Colonic mucosa (tissue), 4 donors: Measurements from ENCODE around the gene SOX10. TPM values are rescaled to one million over a fixed set of nuclear protein-coding genes. Genes with fewer than 3 reads are reported as not detected.

Experiments
- DNase-seq: peaks from one replicate; pipeline ENCODE4 v3.0.0-alpha.2; 2020
- H3K27ac ChIP-seq: fragments of 200-600 bp; one replicate; pipeline ENCODE4 v1.8.0; 2021
- H3K27me3 ChIP-seq: fragments of 200-600 bp; one replicate; pipeline ENCODE4 v1.8.0; 2021
- H3K36me3 ChIP-seq: fragments of 200-600 bp; one replicate; pipeline ENCODE4 v1.8.0; 2021
- H3K4me1 ChIP-seq: fragments of 200-600 bp; one replicate; pipeline ENCODE4 v1.8.0; 2021; ENCODE audit warnings: mild to moderate bottlenecking
- H3K4me3 ChIP-seq: fragments of 200-600 bp; one replicate; pipeline ENCODE4 v1.8.0; 2021
- H3K9ac ChIP-seq, 2 donors: one replicate each; pipeline ENCODE4 v1.7.0; 2013; ENCODE audit warnings: control low read depth in 2 of 2, low read depth in 2 of 2, low read length in 2 of 2
- H3K9me3 ChIP-seq: fragments of 200-600 bp; one replicate; pipeline ENCODE4 v1.8.0; 2021
- intact Hi-C: fragments of 100-400 bp; cut with DNase I; formaldehyde crosslinking; loops from one replicate; pipeline ENCODE4 v1.14.1; 2022
- total RNA-seq, 2 donors: library from RNA; stranded (reverse); fragmentation: NEBNext Ultra II Directional in 1 of 2; extraction: Animal tissue kit (Norgen Biotek cat#: 25700) in 1 of 2; gene quantifications; one replicate each; pipeline ENCODE4 v1.2.1, GENCODE V29; 2021
- TF ChIP-seq, protein P1 (sequence below): fragments of 200-600 bp; IDR thresholded peaks from one replicate; pipeline ENCODE4 v1.8.0; 2022; ENCODE audit warnings: antibody characterized with exemption, mild to moderate bottlenecking
- donor health status: healthy.
- donor health status: DM: no; HTN: no; CAD: no.
- donor health status: DM: no; HTN: no; CAD: no.

Gene SOX10
- total RNA-seq, 2 donors from 2014 or later = 0.57 to 3.4 TPM

DNA sequence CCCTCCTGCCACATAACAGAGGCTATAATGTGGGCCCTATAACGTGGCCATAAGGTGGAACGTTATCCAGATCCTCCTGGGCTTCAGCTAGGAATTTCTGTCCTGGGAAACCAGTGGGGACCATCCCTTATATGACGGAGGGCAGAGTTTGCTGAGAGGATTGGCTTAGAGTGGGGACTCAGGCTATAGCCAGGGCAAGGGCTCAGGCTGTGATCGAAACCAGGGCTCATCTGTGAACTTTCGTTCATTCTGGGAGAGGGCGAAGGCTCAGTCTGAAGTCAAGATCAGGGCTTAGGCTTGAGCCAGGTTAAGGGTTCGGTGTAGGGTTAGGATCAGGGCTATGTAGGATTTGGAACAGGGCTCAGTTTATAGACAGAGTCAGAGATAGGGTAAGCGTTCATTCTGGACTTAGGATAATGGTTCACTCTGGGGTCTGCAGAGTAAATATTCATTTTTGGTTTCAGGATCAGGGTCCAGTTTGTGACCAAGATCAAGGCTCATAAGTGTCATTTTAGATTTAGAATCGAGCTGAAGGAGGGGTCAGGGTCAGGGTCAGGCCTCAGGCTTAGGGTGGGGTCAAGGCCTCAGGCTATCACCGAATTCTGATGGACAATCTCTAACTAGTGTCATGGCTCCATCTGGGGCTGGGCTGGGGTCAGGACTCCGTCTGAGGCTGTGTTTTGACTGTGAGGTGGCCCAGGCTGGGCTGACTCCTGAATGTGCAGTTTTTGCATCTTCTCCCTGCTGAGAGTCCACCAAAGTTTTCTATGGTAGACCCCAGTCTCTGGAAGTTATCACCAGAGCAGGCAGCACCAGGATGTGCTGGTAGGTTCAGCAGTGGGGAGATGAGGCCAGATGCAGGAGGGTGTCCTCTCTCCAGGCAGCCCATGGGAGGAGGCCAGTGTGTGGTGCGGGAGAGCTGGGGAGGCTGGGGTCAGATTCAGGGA lies 33.9 kb upstream of the SOX10 start:
- Histone ChIP-seq H3K9me3 (no peaks in the 10 kb centered on the region), H3K4me1 (peaks cover 5% of the 10 kb centered on the region), H3K4me3 (no peak overlapping the region), H3K27me3 (no peaks in the 10 kb centered on the region), H3K27ac (no peak overlapping the region), H3K36me3 (no peaks in the 10 kb centered on the region), H3K9ac (no peak overlapping the region)
- TF ChIP-seq, protein P1, sequence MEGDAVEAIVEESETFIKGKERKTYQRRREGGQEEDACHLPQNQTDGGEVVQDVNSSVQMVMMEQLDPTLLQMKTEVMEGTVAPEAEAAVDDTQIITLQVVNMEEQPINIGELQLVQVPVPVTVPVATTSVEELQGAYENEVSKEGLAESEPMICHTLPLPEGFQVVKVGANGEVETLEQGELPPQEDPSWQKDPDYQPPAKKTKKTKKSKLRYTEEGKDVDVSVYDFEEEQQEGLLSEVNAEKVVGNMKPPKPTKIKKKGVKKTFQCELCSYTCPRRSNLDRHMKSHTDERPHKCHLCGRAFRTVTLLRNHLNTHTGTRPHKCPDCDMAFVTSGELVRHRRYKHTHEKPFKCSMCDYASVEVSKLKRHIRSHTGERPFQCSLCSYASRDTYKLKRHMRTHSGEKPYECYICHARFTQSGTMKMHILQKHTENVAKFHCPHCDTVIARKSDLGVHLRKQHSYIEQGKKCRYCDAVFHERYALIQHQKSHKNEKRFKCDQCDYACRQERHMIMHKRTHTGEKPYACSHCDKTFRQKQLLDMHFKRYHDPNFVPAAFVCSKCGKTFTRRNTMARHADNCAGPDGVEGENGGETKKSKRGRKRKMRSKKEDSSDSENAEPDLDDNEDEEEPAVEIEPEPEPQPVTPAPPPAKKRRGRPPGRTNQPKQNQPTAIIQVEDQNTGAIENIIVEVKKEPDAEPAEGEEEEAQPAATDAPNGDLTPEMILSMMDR = no peak
- intact Hi-C loops = no loop called here
- no peak for DNase-seq

DNA sequence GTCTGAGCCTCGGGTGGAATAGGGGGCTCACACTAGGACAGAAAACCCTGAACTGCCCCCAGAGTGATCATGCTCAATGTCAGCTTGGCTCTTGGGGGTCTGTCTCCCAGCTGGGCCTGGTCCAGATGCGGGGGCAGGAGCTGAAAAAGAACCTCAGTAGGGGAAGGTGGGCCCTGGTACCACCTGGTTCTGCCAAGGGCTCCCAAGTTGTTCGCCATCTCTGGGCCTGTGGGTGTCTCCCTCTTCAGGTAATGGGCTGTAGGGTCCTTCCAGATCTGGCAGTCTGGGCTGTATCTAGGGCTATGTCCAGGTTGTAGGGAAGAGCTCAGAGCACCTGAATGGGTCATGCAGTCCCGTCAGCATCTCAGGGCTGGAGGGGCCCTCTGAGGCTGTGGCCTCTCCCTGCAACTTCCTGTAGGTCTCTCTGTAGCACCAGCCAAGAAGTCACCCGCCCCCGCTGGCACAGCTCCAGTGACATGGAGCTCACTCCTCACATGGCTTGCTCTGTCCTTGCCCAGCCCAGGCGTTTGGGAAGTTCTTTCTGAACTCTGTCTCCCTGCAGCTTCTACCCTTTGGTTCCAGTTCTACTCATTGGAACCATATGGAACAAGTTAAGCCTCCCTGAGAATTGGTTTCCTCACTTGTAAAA lies 33.0 kb upstream of the SOX10 start:
- peak; percentile 76 for DNase-seq
- TF ChIP-seq, protein P1 = no peak
- Histone ChIP-seq H3K4me3 (no peak overlapping the region), H3K9ac (peak overlapping the region in 1 of 2 donors; percentile 14), H3K36me3 (no peaks in the 10 kb centered on the region), H3K9me3 (no peaks in the 10 kb centered on the region), H3K4me1 (peaks cover 5% of the 10 kb centered on the region), H3K27me3 (no peaks in the 10 kb centered on the region), H3K27ac (no peak overlapping the region)
- intact Hi-C loops = no loop called here

DNA sequence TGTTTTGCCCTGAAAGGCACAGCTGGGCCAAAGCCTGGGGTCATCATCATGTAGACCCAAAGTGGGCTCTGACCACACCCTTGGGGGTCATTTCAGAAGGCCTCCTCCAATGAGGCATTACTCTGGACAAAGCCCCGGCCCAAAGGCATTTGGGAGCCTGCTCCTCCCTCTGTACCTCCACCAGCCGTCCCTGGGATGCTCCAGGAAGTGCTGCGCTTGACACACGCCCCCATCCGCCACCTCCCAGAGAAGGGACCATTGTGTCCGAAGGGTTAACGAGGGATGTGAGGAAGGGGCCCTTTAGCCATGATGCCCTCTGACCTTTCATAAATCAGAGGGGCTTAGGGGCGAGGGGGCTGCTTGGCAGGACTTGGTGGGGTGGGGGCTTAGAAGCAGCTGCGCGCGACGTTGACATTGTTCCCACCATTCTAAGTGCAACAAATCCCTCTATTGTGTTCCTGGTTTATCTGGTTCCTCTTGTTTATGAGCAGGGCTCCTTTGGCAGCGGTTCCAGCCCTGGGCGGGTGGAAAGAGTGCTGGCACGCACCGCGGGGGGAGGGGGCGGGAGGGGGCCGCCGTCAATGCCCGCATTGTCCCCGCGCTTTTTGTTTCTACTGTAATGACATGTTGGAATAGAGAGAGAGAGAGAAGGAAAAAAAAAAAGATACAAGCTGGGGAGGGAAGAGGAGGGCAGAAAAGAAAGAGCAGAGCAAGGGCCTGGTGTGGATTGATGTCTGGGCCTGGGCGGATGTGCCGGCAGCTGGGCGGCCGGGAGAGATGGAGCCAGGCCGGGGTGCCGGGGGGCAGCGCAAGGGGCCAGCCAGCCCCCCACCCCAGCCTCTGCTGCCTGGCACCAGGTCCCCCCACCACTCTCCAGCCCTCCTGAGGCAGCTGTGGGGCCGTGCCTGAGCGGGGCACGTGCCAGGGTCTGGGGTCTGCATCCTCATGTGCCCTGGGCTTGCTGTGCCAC lies 32.1 kb upstream of the SOX10 start:
- Histone ChIP-seq H3K36me3 (no peaks in the 10 kb centered on the region), H3K27me3 (no peaks in the 10 kb centered on the region), H3K9me3 (no peaks in the 10 kb centered on the region), H3K27ac (no peak overlapping the region), H3K9ac (peak overlapping the region; percentile 24 to 29), H3K4me1 (peaks cover 5% of the 10 kb centered on the region), H3K4me3 (no peak overlapping the region)
- peak; percentile 69 for DNase-seq
- intact Hi-C loops = no loop called here
- TF ChIP-seq, protein P1 = no peak

DNA sequence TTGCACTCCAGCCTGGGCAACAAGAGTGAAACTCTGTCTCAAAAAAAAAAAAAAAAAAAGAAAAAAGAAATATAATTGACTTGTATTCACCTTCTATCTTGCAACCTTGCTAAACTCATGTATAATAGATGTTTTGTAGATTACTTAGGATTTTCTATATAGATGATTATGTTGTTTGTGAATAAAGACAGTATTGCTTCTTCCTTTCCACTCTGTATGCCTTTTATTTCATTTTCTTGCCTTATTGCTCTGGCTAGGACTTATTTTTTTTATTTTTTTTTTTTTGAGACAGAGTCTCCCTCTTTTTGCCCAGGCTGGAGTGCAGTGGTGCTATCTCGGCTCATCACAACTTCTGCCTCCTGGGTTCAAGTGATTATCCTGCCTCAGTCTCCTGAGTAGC lies 29.7 kb upstream of the SOX10 start:
- intact Hi-C loops = no loop called here
- Histone ChIP-seq H3K27ac (no peak overlapping the region), H3K27me3 (no peaks in the 10 kb centered on the region), H3K9ac (no peak overlapping the region), H3K9me3 (no peaks in the 10 kb centered on the region), H3K4me1 (peaks cover 5% of the 10 kb centered on the region), H3K4me3 (no peak overlapping the region), H3K36me3 (no peaks in the 10 kb centered on the region)
- TF ChIP-seq, protein P1 = no peak
- DNase-seq = no peak

DNA sequence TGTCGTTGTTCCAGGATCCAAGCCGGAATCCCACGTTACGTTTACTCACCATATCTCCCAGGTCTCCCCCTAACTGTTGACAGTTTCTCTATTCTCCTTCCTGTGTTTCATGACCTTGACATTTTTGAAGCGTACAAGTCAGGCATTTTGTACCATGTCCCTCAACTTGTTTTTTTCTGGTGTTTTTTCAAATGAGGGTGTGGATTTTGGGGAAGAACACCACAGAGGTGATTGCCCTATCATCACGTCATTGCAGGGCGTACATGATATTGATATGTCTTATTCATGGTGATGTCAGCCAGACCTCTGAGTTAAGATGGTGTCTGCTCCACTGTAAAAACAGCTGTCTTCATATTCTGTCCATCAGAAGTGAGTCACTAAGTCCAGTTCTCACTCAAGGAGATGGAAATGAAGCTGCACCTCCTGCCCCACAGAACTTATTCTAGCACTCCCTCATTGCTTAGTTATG lies 28.3 kb upstream of the SOX10 start:
- Histone ChIP-seq H3K4me1 (peaks cover 4% of the 10 kb centered on the region), H3K27me3 (no peaks in the 10 kb centered on the region), H3K36me3 (no peaks in the 10 kb centered on the region), H3K9ac (no peak overlapping the region), H3K9me3 (no peaks in the 10 kb centered on the region), H3K27ac (no peak overlapping the region), H3K4me3 (no peak overlapping the region)
- intact Hi-C loops = no loop called here
- DNase-seq = no peak
- TF ChIP-seq, protein P1 = no peak
